Lower lobe of right lung (tissue), 2 donors: Measurements from ENCODE around the gene INPP1. TPM values are rescaled to one million over a fixed set of nuclear protein-coding genes. Genes with fewer than 3 reads are reported as not detected.

ENCODE experiments used
- ATAC-seq, 2 donors: fragments of 200-7000 bp; cut with Tn5 transposase; one replicate each; pipeline ENCODE4 v1.9.1; 2020 to 2022; ENCODE audit warnings: mild to moderate bottlenecking in 2 of 2, moderate library complexity in 2 of 2
- DNase-seq: peaks from one replicate; pipeline ENCODE4 v3.0.0-alpha.2; 2020
- H3K27ac ChIP-seq: fragments of 200-600 bp; one replicate; pipeline ENCODE4 v1.8.0; 2022
- H3K27me3 ChIP-seq: fragments of 200-600 bp; one replicate; pipeline ENCODE4 v1.8.0; 2022; ENCODE audit warnings: low read depth
- H3K36me3 ChIP-seq: fragments of 200-600 bp; one replicate; pipeline ENCODE4 v1.8.0; 2022; ENCODE audit warnings: mild to moderate bottlenecking
- H3K4me1 ChIP-seq: fragments of 200-600 bp; one replicate; pipeline ENCODE4 v1.8.0; 2022
- H3K4me3 ChIP-seq: fragments of 200-600 bp; one replicate; pipeline ENCODE4 v1.8.0; 2022; ENCODE audit warnings: mild to moderate bottlenecking
- H3K9me3 ChIP-seq: fragments of 200-600 bp; one replicate; pipeline ENCODE4 v1.8.0; 2022
- intact Hi-C: fragments of 100-400 bp; cut with DNase I; formaldehyde crosslinking; loops from one replicate; pipeline ENCODE4 v1.11.0; 2022
- total RNA-seq: library from RNA; stranded (reverse); fragmentation: NEBNext Ultra II Directional; extraction: Animal tissue kit (Norgen Biotek cat#: 25700); gene quantifications from one replicate; pipeline ENCODE4 v1.2.1, GENCODE V29; 2021
- TF ChIP-seq, protein P1 (sequence below): fragments of 200-600 bp; IDR thresholded peaks from one replicate; pipeline ENCODE4 v1.8.0; 2022; ENCODE audit warnings: antibody characterized with exemption, mild to moderate bottlenecking
- donor health status: DM: no; HTN: yes; CAD: no; lungs with severe emphysema.

The INPP1 gene
- total RNA-seq, 1 donor from 2014 or later, result 23.4 TPM

DNA sequence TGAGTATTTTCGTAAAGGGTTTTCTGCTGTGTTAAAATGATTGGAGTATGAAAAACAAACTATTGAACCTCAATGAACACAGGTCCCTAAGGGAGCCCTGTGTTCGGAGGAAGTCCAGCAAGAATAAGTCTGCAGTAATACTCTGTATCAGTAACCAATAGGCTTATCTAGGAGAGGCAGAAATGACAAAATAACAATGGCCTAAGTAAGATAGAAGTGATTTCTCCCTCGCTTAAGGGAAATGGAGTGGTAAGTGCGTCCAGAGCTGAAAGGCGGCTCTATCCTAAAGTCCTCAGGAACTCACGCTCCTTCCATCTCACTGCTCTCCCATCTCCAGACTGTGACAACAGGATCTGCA, 35.5 kb downstream of the INPP1 start:
- H3K4me3 ChIP-seq, result no peak overlapping the region
- no peaks in the 10 kb centered on the region for H3K9me3 ChIP-seq
- no peak overlapping the region for H3K27ac ChIP-seq
- DNase-seq (no peak), ATAC-seq (no peak)
- H3K36me3 ChIP-seq, result no peaks in the 10 kb centered on the region
- TF ChIP-seq, protein P1, sequence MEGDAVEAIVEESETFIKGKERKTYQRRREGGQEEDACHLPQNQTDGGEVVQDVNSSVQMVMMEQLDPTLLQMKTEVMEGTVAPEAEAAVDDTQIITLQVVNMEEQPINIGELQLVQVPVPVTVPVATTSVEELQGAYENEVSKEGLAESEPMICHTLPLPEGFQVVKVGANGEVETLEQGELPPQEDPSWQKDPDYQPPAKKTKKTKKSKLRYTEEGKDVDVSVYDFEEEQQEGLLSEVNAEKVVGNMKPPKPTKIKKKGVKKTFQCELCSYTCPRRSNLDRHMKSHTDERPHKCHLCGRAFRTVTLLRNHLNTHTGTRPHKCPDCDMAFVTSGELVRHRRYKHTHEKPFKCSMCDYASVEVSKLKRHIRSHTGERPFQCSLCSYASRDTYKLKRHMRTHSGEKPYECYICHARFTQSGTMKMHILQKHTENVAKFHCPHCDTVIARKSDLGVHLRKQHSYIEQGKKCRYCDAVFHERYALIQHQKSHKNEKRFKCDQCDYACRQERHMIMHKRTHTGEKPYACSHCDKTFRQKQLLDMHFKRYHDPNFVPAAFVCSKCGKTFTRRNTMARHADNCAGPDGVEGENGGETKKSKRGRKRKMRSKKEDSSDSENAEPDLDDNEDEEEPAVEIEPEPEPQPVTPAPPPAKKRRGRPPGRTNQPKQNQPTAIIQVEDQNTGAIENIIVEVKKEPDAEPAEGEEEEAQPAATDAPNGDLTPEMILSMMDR, result no peak
- H3K27me3 ChIP-seq, result no peaks in the 10 kb centered on the region
- H3K4me1 ChIP-seq, result peaks cover 4% of the 10 kb centered on the region
- intact Hi-C loops, result no loop called here

DNA sequence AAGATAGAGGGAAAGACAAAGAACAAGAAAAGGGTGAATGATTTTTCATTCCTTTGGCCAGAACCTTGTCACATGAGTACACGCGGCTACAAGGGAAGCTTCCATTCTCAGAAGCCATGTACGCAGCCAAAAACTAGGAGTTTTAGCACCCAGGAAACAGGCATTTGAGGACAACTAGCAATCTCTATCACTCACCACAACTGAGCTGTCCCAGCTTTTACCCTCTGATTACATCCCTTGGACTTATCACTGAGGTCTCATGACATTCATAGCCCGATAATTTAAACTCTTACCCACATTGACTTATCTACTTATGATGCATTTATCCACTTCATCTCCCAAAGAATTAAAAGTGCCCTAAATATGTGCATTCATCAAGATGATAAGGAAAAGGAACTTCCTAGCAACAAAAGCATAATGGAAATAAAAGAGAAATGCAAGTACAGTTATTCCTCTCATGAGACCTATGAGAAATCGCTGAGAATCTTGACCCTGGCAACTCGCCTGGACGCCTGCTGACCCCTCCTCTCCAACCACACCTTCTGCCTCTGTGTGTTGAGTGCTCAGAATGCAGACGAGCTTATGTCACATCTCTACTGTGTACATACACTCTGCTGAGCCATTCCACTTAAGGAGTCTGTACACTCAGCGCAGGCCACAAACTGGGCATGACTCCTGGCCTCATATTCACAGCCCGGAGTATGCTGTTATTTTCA, 36.0 kb downstream of the INPP1 start:
- Histone ChIP-seq H3K36me3 (no peaks in the 10 kb centered on the region), H3K4me3 (no peak overlapping the region), H3K27ac (no peak overlapping the region), H3K9me3 (no peaks in the 10 kb centered on the region), H3K27me3 (no peaks in the 10 kb centered on the region), H3K4me1 (peaks cover 4% of the 10 kb centered on the region)
- TF ChIP-seq, protein P1, result no peak
- intact Hi-C loops, result no loop called here
- DNase-seq (peak; percentile 68), ATAC-seq (peak; percentile 96 to 98)

DNA sequence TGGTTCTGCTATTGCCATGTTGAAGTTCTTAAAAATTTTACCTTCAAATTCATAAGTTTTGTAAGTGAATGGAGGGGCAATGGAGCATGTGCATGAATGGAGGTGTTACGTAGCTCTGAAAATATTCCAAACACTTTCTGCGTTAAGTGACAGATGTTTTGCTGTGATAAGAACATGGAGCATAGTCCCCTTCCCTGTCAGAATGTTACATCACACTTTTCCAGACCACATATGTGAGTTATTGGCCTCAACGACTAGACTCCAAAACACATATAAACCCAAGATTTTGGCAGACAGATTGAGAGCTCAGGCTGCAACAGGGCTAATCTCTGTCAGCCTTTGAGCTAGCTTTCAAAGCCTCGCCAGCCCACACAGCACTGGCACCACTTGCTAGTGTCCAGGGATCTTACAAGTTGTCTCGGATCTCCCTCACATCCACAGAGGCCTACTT, 37.6 kb downstream of the INPP1 start:
- Histone ChIP-seq H3K4me3 (no peak overlapping the region), H3K9me3 (no peaks in the 10 kb centered on the region), H3K36me3 (no peaks in the 10 kb centered on the region), H3K27ac (no peak overlapping the region), H3K4me1 (peaks cover 4% of the 10 kb centered on the region), H3K27me3 (no peaks in the 10 kb centered on the region)
- DNase-seq (no peak), ATAC-seq (no peak)
- intact Hi-C loops, result no loop called here
- TF ChIP-seq, protein P1, result no peak

DNA sequence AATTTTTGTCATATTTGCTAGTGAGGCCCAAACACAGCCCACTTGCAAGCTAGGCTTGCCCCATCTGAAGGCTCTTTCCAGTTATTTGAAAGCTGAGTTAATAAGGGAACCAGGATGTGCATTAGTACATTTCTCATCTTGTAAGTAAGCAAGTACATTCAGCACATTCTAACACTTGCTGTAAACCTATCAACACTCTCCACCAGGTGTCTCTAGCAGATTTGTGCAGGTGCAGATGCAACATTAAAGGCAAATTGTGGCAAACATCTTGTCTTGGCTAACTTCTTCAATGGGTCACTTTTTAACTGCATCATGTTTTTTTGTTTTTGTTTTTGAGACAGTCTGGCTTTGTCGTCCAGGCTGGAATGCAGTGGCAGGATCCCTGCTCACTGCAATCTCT, 39.5 kb downstream of the INPP1 start:
- Histone ChIP-seq H3K9me3 (no peaks in the 10 kb centered on the region), H3K36me3 (no peaks in the 10 kb centered on the region), H3K27me3 (no peaks in the 10 kb centered on the region), H3K4me3 (no peak overlapping the region), H3K27ac (no peak overlapping the region), H3K4me1 (peaks cover 4% of the 10 kb centered on the region)
- intact Hi-C loops, result no loop called here
- TF ChIP-seq, protein P1, result peak; percentile 51
- peak; percentile 50 to 52 for ATAC-seq
- DNase-seq, result no peak

DNA sequence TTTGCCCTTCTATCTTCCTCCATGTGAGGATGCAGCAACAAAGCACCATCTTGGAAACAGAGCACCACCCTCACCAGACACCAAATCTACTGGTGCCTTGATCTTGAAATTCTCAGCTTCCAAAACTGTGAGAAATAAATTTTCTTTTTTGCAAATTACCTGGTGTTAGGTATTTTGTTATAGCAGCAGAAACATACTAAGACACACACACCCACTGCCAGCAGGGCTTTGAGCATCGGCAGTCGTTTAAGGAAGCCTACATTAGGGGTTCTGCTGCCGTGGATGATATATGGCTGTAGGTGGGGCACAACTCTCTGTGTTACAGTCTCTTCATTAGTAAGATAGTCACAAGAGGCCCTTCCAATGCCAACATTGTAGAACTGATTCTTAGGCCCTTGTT, 44.0 kb downstream of the INPP1 start:
- no peak for ATAC-seq
- no peaks in the 10 kb centered on the region for H3K4me1 ChIP-seq
- DNase-seq, result no peak
- H3K9me3 ChIP-seq, result no peaks in the 10 kb centered on the region
- no peaks in the 10 kb centered on the region for H3K27me3 ChIP-seq
- TF ChIP-seq, protein P1, result no peak
- intact Hi-C loops, result no loop called here
- H3K27ac ChIP-seq, result no peak overlapping the region
- H3K4me3 ChIP-seq, result no peak overlapping the region
- H3K36me3 ChIP-seq, result no peaks in the 10 kb centered on the region
